ENCODE measurements around the gene OR52I2. TPM values are rescaled to one million over a fixed set of nuclear protein-coding genes. Genes with fewer than 3 reads are reported as not detected.

Gene OR52I2
- total RNA-seq, 1 experiment from 2014 or later = not detected

GRCh38 chr11:4544891-4545290 is 36.7 kb upstream of the OR52I2 start, which contains the start of gene OR52M1:
Gene OR52M1, plus strand, starts transcription at chr11:4545191. Its CDS starts 0 bp downstream, at chr11:4545191.
- CTCF ChIA-PET = interaction anchor here (0.6 kb wide), 1 partner anchor 1096 kb away, joined by 4 read pairs; no protein-coding TSS in a partner anchor
- BruUV-seq (replicated peaks) = no TSS peak

GRCh38 chr11:4546878-4547277 is 34.7 kb upstream of the OR52I2 start:
- Histone ChIP-seq H3K4me3 (ENCODE audit: low read depth in 2 of 2, low read length in 2 of 2) (no peak overlapping the region), H3K27ac (ENCODE audit: low read length) (no peak overlapping the region), H3K36me3 (ENCODE audit: control insufficient read depth, insufficient read depth, low read length) (no peaks in the 10 kb centered on the region), H3K9me3 (ENCODE audit: control insufficient read depth, insufficient read depth, low read depth, low read length) (no peaks in the 10 kb centered on the region), H3K27me3 (ENCODE audit: control insufficient read depth, insufficient read depth, low read length) (peaks cover 6% of the 10 kb centered on the region), H3K4me1 (ENCODE audit: control insufficient read depth, insufficient read depth, low read length) (no peaks in the 10 kb centered on the region)
- in situ Hi-C loops (cut with HindIII; ENCODE audit: low pct_unique_long_range_greater_than_20kb, low sequenced_read_pairs) = no loop called here
- no TSS peak for BruUV-seq (replicated peaks)
- TF ChIP-seq POLR2AphosphoS5 (IDR thresholded peaks at IDR 0.05; ENCODE audit: low read depth, low read length) (no peak), SIN3A (IDR thresholded peaks at IDR 0.05; ENCODE audit: borderline replicate concordance, insufficient read depth, low read depth, low read length) (no peak), TCF7L2 (IDR thresholded peaks at IDR 0.05; ENCODE audit: low read depth, low read length) (no peak), REST (IDR thresholded peaks at IDR 0.05; ENCODE audit: insufficient read depth in 1 of 2, low read depth in 2 of 2, low read length in 1 of 2) (no peak), CTCF (IDR thresholded peaks at IDR 0.05) (no peak)
- intact Hi-C loops (cut with micrococcal nuclease; ENCODE audit: unreplicated experiment) = no loop called here
- CTCF ChIA-PET = no interaction called here
- DNase-seq (ENCODE audit: low read depth, low spot score) = no peak
- POLR2A ChIA-PET = no interaction called here
- ATAC-seq = no peak

More at GRCh38 chr11:4544891-4545290, 36.7 kb upstream of the OR52I2 start, which contains the start of gene OR52M1:
- in situ Hi-C loops (cut with HindIII; ENCODE audit: low pct_unique_long_range_greater_than_20kb, low sequenced_read_pairs) = no loop called here
- Histone ChIP-seq H3K4me1 (ENCODE audit: control insufficient read depth, insufficient read depth, low read length) (no peaks in the 10 kb centered on the region), H3K27me3 (ENCODE audit: control insufficient read depth, insufficient read depth, low read length) (peaks cover 6% of the 10 kb centered on the region), H3K4me3 (ENCODE audit: low read depth in 2 of 2, low read length in 2 of 2) (no peak within 1 kb of the TSS), H3K9me3 (ENCODE audit: control insufficient read depth, insufficient read depth, low read depth, low read length) (no peaks in the 10 kb centered on the region), H3K36me3 (ENCODE audit: control insufficient read depth, insufficient read depth, low read length) (no peaks in the 10 kb centered on the region), H3K27ac (ENCODE audit: low read length) (no peak within 1 kb of the TSS)
- POLR2A ChIA-PET = no interaction called here
- intact Hi-C loops (cut with micrococcal nuclease; ENCODE audit: unreplicated experiment) = no loop called here
- ATAC-seq (no peak), DNase-seq (ENCODE audit: low read depth, low spot score) (no peak)
- TF ChIP-seq POLR2AphosphoS5 (IDR thresholded peaks at IDR 0.05; ENCODE audit: low read depth, low read length) = no peak
- TF ChIP-seq TCF7L2 (IDR thresholded peaks at IDR 0.05; ENCODE audit: low read depth, low read length) = no peak
- no peak for TF ChIP-seq SIN3A (IDR thresholded peaks at IDR 0.05; ENCODE audit: borderline replicate concordance, insufficient read depth, low read depth, low read length)
- no peak for TF ChIP-seq CTCF (IDR thresholded peaks at IDR 0.05)
- TF ChIP-seq REST (IDR thresholded peaks at IDR 0.05; ENCODE audit: insufficient read depth in 1 of 2, low read depth in 2 of 2, low read length in 1 of 2) = no peak

Measured in Panc1 (cell line).